KOPT-K1 (cell line): ENCODE results near the gene RPL7L1.
"Not testable (repeated sequence)": the region's sequence is repeated elsewhere in the genome, so short reads cannot be mapped to it uniquely, and the experiment has no call there.

ENCODE experiments used
- H3K27ac ChIP-seq: fragments of 200-600 bp; sonication (generic); 2 replicates; pipeline ENCODE4 v1.5.1; 2016; ENCODE audit warnings: antibody characterized with exemption, mild to moderate bottlenecking, low read depth, low read length; ENCODE audit not compliant: poor library complexity, severe bottlenecking
- H3K36me3 ChIP-seq: fragments of 200-600 bp; sonication (generic); 2 replicates; pipeline ENCODE4 v1.5.1; 2017; ENCODE audit warnings: antibody characterized with exemption, mild to moderate bottlenecking, low read length, moderate library complexity; ENCODE audit not compliant: insufficient read depth
- H3K9me3 ChIP-seq: fragments of 200-600 bp; sonication (generic); 2 replicates; pipeline ENCODE4 v1.5.1; 2017; ENCODE audit warnings: antibody characterized with exemption, low read length, mild to moderate bottlenecking; ENCODE audit not compliant: insufficient read depth, poor library complexity, severe bottlenecking

Gene RPL7L1

DNA sequence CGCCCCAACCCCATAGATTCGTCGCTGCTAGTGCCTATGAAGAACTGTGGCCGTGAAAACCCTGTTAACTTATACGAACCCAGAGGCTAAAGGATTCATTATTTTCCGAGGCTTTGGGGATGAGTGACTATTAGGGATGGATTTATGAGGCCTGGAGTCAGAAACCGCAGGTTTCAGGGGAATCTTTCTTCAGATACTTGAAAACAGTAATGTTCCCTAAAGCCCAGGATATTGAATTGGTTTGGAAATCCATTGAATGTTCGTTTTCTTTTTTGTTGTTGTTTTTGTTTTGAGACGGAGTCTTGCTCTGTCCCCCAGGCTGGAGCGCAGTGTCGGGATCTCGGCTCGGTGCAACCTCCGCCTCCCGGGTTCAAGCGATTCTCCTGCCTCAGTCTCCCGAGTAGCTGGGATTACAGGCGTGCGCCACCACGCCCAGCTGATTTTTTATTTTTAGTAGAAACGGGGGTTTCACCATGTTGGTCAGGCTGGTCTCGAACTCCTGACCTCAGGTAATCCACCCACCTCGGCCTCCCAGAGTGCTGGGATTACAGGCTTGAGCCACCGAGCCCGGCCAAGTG is 913 bp downstream of the RPL7L1 start:
- H3K9me3 ChIP-seq: not testable (repeated sequence)
- Histone ChIP-seq H3K36me3 (peaks cover 40% of the 10 kb centered on the region), H3K27ac (peak overlapping the region; percentile 89)

DNA sequence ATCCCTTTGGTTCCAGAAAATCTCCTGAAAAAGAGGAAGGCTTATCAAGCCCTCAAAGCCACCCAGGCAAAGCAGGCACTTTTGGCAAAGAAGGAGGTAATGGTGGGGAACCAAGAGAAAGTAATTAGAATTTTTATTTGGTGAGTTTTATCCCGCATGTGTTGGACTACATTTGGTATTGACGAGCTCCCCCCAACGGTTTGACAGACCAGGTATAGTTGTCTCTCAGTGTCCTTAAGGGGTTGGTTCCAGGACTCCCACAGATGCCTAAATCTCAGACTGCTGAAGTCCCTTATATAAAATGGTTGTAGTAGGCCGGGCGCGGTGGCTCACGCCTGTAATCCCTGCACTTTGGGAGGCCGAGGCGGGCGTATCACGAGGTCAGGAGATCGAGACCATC is 1.5 kb downstream of the RPL7L1 start:
- H3K36me3 ChIP-seq: peaks cover 46% of the 10 kb centered on the region
- H3K27ac ChIP-seq: peak overlapping the region; percentile 89
- H3K9me3 ChIP-seq: not testable (repeated sequence)

DNA sequence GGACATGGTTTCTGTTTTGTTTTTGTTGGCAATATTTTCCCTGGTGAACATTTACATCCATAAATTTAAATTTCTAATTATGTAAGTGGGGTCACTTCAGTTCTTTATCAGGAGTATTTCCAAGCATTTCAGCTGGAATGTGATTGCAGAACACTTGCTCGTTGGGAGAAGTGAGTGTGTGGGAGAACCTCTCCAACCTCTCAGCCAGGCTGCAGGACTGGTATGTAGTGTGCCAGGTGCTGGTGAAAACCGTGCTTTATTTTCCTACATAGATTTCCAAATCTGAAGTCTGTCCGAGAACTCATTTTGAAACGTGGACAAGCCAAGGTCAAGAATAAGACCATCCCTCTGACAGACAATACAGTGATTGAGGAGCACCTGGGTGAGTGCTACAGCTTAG is 6.3 kb downstream of the RPL7L1 start:
- Histone ChIP-seq H3K36me3 (peaks cover 66% of the 10 kb centered on the region), H3K9me3 (no peaks in the 10 kb centered on the region), H3K27ac (no peak overlapping the region)

DNA sequence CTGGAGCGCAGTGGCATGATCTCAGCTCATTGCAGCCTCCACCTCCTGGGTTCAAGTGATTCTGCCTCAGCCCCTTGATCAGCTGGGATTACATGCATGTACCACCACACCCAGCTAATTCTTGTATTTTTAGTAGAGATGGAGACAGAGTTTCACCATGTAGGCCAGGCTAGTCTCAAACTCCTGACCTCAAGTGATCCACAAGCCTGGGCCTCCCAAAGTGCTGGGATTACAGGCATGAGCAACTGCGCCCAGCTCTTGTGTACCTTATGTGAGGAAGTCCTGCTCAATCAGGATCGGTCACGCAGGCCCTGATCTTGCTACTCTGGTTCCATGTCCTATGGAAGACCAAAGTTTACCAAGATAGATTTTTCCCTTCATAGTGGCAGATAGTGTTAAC is 8.8 kb downstream of the RPL7L1 start:
- not testable (repeated sequence) for H3K9me3 ChIP-seq, H3K27ac ChIP-seq
- peaks cover 47% of the 10 kb centered on the region for H3K36me3 ChIP-seq

DNA sequence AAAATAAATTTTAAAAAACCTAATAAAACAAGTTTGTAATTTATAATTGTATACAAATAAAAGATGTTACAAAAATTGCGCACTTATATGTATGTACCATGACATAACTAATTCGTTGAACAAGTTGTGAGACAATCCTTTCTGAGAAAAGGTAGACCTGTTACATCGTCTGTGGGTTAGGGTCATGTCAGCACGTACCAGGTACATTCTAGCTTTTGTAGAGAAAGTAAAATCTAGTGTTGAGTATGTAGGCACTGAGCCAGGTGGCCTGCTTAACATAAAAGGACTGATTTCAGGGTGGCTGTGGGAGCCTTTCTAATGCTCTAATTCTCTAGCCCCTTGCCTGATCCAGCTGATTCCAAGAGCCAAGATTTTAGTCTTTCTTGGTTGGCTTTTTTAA is 10.4 kb downstream of the RPL7L1 start:
- no peaks in the 10 kb centered on the region for H3K9me3 ChIP-seq

DNA sequence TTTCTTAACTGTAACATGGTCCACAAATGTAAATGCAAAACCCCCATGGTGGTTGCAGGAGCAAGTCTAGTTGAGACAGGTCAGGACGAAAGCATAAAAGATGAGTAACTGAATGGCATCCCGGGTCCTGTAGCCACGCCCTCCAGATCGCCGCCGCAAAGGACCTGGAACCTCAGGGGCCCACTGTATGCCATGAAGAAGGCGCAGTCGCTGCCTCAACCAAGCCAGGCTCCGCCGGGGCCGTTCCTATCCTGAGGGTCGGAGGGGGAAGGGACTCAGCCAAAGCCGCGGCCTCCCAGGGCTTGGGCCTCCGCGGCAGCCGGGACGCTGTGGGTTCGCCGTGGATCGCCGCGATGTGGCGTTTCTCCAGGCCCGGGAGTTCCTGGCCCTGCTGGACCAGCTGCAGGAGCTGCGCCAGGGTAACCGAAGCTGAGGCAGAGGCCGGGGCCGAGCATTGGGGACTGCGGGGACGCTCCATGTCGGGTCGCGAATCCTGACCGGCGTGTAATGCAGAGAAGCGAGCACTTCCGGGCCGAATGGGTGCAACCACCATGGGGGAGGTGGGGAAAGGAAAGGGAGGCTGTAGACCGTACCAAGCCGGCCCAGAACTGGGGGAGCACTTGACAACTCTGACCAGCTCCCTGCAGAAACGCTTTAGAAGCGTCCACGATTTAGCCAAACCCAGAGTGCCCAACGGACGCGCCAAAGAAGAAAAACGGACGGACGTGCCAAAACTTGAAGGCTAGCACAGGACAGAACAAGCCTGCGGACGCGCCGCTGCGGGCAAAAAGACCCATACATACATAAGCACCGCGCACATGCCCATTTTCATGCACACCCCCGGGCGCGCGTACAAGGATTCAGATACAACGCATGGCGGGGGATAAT is 11.1 kb downstream of the RPL7L1 start:
- H3K9me3 ChIP-seq: no peaks in the 10 kb centered on the region
- H3K27ac ChIP-seq: peak overlapping the region; percentile 88
- peaks cover 24% of the 10 kb centered on the region for H3K36me3 ChIP-seq

More for the DNA sequence above, 10.4 kb downstream of the RPL7L1 start:
- peak overlapping the region; percentile 88 for H3K27ac ChIP-seq
- peaks cover 31% of the 10 kb centered on the region for H3K36me3 ChIP-seq

DNA sequence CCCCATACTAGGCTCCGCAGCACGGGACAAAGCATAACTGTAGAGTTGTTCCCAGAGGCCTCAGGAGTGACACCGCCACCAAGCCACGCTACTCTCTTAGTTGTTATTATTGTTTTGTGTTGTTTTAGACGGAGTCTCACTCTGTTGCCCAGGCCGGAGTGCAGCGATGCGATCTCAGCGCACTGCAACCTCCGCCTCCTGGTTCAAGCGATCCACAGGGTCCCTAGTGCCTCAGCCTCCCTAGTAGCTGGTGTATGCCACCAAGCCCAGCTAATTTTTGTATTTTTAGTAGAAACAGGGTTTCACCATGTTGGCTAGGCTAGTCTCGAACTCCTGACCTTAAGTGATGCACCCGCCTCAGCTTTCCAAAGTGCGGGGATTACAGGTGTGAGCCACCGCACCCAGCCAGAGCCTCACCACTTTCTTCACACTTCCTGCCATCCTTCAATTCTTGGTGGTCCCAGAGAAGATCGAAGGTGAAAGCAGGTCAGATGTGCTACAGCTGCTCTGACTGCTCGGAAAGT is 11.8 kb downstream of the RPL7L1 start:
- Histone ChIP-seq H3K36me3 (peaks cover 17% of the 10 kb centered on the region), H3K27ac (peak overlapping the region; percentile 88), H3K9me3 (no peaks in the 10 kb centered on the region)

DNA sequence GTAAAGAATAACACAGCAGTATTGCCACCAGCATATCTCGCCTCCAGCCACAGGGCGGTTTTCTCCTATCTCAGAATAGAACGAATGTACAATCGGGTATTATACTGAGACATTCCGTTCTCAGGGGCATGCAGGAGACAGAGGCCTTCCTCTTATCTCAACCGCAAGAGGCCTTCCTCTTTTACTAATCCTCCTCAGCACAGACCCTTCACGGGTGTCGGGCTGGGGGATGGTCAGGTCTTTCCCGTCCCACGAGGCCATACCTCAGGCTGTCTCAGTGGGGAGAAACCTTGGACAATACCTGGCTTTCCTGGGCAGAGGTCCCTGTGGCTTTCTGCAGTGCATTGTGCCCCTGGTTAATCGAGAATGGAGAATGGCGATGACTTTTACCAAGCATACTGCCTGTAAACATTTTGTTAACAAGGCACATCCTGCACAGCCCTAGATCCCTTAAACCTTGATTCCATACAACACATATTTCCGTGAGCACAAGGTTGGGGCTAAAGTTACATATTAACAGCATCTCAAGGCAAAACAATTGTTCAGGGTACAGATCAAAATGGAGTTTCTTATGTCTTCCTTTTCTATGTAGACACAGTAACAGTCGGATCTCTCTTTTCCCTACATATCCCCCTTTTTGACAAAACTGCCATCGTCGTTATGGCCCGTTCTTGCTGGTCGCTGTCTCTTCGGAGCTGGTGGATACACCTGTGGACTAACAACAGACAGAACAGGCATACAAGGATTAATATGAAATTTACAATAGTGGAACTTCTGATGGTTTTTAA is 14.8 kb downstream of the RPL7L1 start:
- H3K36me3 ChIP-seq, H3K9me3 ChIP-seq, H3K27ac ChIP-seq: not testable (repeated sequence)

DNA sequence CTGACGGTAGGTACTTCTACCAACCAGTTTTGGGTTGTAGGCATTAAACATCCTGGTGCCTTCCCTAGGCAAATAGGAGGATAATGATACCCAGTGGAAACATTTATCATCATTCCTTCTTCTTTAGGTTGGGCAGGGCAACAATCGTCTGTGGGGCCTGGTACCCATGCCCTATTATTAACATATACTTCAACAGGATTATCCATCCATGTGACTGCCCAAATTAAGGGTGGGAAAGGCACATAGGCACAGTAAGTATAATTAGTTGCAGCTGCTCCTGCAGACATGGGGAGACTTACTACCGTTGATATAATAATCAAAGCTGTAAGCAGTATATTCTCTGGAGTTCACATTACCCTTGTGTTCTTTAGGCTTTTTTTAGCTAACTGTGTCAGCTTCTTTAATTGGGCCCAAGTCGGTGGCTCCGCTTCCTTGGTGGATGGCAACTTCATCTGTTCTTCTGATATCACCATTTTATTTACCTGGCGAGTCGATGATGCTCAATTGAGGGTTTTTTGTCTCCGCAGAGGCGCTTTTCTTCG is 16.8 kb downstream of the RPL7L1 start:
- no peaks in the 10 kb centered on the region for H3K36me3 ChIP-seq
- H3K9me3 ChIP-seq: no peaks in the 10 kb centered on the region
- no peak overlapping the region for H3K27ac ChIP-seq

DNA sequence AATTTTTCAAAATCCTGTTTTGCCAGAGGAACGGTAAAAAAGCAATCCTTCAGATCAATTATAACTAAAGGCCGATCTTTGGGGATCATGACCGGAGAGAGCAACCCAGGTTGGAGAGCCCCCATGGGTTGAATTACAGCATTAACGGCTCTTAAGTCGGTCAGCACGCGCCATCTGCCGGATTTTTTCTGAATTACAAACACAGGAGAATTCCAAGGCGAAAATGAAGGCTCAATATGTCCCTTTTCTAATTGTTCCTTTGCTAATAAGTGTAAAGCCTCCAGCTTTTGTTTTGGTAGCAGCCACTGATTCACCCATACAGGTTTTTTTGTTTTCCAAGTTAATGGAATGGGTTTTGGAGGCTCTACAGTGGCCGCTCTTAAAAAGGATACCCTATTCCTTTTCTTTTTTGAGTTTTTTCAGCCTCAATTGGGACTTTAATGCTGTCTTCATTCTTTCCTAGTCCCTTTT is 19.5 kb downstream of the RPL7L1 start:
- H3K27ac ChIP-seq: no peak overlapping the region
- no peaks in the 10 kb centered on the region for H3K9me3 ChIP-seq
- H3K36me3 ChIP-seq: no peaks in the 10 kb centered on the region

DNA sequence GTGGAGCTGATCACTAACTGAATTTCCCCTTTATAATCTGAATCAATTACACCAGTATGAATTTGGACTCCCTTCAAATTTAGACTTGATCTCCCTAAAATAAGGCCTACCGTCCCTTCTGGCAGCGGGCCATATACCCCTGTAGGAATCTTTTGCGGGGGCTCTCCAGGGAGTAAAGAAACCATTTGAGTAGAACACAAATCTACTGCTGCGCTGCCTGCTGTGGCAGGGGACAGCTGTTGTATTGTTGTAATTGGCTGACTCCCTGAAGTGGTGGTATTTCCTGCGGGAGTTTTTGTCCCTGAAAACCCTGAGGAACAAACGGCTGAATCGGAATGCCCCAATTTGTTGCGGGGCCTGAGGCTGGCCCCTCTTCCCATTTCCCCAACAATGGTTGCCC is 20.5 kb downstream of the RPL7L1 start:
- Histone ChIP-seq H3K27ac (no peak overlapping the region), H3K9me3 (no peaks in the 10 kb centered on the region), H3K36me3 (no peaks in the 10 kb centered on the region)

DNA sequence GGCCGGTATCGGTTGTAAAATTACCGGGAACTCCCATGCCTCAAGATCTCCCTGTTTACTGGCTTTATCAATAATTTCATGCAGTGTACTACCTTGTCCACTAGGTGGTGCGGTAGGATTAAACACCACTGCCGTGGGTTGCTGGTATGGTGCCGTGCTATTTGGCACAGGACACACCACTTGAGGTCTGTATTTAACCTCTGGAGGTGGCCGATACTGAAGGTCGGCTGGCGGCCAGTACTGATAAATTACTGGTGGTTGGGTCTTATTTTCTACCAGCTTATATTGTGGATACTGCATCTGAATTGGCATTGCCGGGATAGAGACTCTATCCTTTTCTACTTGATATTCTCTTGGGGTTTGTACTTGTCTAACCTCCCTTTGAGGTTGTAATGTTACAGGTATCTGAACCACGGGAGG is 22.1 kb downstream of the RPL7L1 start:
- H3K9me3 ChIP-seq: no peaks in the 10 kb centered on the region
- peak overlapping the region; percentile 78 for H3K27ac ChIP-seq
- H3K36me3 ChIP-seq: no peaks in the 10 kb centered on the region

DNA sequence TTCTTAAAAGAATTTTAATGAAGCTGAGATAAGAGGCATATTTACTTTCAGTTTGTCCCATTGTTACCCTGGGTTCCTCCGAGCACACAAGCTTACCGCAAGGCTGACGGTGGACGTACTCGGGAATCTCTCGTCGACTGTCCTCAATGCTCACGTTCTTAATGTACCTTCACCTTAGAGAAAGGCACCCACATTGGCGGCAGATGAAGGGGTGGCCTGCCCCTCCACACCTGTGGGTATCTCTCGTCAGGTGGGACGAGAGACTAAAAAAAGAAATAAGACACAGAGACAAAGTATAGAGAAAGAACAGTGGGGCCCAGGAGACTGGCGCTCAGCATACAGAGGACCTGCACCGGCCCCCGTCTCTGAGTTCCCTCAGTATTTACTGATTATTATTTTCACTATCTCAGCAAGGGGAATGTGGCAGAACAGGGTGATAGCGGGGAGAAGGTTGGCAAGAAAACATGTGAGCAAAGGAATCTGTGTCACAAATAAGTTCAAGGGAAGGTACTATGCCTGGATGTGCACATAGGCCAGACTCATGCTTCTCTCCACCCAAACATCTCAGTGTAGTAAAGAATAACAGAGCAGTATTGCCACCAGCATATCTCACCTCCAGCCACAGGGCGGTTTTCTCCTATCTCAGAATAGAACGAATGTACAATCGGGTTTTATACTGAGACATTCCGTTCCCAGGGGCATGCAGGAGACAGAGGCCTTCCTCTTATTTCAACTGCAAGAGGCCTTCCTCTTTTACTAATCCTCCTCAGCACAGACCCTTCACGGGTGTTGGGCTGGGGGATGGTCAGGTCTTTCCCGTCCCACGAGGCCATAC is 23.2 kb downstream of the RPL7L1 start:
- H3K27ac ChIP-seq: peak overlapping the region; percentile 78
- H3K9me3 ChIP-seq, H3K36me3 ChIP-seq: not testable (repeated sequence)

DNA sequence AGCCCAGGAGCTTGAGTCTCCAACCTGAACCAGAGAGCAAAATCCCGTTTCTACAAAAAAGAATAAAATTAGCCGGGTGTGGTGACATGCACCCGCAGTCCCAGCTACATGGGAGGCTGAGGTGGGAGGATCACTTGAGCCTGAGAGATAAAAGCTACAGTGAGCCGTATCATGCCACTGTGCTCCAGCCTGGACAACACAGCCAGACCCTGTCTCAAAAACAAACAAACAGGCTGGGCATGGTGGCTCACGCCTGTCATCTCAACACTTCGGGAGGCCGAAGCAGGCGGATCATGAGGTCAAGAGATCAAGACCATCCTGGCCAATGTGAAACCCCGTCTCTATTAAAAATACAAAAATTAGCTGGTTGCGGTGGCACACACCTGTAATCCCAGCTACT is 25.1 kb downstream of the RPL7L1 start:
- Histone ChIP-seq H3K9me3 (no peaks in the 10 kb centered on the region), H3K36me3 (no peaks in the 10 kb centered on the region), H3K27ac (no peak overlapping the region)
